HL-60 (cell line): ENCODE data around the gene ROS1.

Experiments used
- TF ChIP-seq, protein P1 (sequence below): IDR thresholded peaks from 2 replicates; pipeline ENCODE4 v1.6.1; 2012; ENCODE audit warnings: low read depth; ENCODE audit not compliant: insufficient replicate concordance
- TF ChIP-seq, protein P2 (sequence below): IDR thresholded peaks from one replicate; pipeline ENCODE4 v1.5.1; 2011; ENCODE audit warnings: low read length, control low read depth, inconsistent platforms; ENCODE audit not compliant: insufficient read depth

DNA sequence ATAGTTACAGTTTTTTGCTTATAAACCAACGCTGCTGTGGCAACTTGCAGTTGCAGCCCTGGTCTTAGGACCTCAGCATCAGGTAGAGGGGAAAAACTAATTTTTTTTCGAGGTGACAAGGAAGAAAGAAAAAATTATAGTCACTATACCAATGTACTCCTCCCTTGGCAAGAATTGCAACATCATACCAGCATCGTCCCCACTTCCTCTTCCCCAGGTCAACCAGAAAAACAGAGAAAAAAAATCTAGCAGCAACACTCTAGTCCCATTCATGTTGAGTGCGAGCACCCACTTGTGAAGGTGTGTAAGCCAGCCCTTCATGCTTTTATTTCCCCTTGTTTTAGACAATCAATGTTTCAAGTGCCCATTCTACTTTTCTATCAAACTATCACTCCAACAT lies 43.6 kb upstream of the ROS1 start:
- TF ChIP-seq, protein P1, sequence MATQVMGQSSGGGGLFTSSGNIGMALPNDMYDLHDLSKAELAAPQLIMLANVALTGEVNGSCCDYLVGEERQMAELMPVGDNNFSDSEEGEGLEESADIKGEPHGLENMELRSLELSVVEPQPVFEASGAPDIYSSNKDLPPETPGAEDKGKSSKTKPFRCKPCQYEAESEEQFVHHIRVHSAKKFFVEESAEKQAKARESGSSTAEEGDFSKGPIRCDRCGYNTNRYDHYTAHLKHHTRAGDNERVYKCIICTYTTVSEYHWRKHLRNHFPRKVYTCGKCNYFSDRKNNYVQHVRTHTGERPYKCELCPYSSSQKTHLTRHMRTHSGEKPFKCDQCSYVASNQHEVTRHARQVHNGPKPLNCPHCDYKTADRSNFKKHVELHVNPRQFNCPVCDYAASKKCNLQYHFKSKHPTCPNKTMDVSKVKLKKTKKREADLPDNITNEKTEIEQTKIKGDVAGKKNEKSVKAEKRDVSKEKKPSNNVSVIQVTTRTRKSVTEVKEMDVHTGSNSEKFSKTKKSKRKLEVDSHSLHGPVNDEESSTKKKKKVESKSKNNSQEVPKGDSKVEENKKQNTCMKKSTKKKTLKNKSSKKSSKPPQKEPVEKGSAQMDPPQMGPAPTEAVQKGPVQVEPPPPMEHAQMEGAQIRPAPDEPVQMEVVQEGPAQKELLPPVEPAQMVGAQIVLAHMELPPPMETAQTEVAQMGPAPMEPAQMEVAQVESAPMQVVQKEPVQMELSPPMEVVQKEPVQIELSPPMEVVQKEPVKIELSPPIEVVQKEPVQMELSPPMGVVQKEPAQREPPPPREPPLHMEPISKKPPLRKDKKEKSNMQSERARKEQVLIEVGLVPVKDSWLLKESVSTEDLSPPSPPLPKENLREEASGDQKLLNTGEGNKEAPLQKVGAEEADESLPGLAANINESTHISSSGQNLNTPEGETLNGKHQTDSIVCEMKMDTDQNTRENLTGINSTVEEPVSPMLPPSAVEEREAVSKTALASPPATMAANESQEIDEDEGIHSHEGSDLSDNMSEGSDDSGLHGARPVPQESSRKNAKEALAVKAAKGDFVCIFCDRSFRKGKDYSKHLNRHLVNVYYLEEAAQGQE, result no peak
- TF ChIP-seq, protein P2, sequence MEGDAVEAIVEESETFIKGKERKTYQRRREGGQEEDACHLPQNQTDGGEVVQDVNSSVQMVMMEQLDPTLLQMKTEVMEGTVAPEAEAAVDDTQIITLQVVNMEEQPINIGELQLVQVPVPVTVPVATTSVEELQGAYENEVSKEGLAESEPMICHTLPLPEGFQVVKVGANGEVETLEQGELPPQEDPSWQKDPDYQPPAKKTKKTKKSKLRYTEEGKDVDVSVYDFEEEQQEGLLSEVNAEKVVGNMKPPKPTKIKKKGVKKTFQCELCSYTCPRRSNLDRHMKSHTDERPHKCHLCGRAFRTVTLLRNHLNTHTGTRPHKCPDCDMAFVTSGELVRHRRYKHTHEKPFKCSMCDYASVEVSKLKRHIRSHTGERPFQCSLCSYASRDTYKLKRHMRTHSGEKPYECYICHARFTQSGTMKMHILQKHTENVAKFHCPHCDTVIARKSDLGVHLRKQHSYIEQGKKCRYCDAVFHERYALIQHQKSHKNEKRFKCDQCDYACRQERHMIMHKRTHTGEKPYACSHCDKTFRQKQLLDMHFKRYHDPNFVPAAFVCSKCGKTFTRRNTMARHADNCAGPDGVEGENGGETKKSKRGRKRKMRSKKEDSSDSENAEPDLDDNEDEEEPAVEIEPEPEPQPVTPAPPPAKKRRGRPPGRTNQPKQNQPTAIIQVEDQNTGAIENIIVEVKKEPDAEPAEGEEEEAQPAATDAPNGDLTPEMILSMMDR, result no peak
